HepG2 (cell line): ENCODE measurements around the gene ACOT8. TPM values are rescaled to one million over a fixed set of nuclear protein-coding genes. Genes with fewer than 3 reads are reported as not detected.
A peak's percentile ranks its signal among the peaks of the same experiment; 100 is the strongest.

Experiments
- ELF3 ChIP-seq: IDR thresholded peaks from 2 replicates; pipeline ENCODE4 v1.6.1; 2016; ENCODE audit warnings: missing genetic modification reagents, missing compliant biosample characterization
- FOSL1 ChIP-seq: sonication (generic); formaldehyde crosslinking; IDR thresholded peaks from 2 replicates; pipeline ENCODE4 v1.9.0; 2021; ENCODE audit warnings: missing genetic modification reagents, borderline replicate concordance
- GTF2F1 ChIP-seq: fragments of 150-350 bp; IDR thresholded peaks from 2 replicates; pipeline ENCODE4 v1.6.1; 2014; ENCODE audit warnings: low read length
- IKZF4 ChIP-seq: sonication (generic); formaldehyde crosslinking; IDR thresholded peaks from 2 replicates; pipeline ENCODE4 v1.5.1; 2020; ENCODE audit warnings: borderline replicate concordance, mild to moderate bottlenecking, low read depth, missing genetic modification reagents; ENCODE audit errors: not compliant biosample characterization
- MTA3 ChIP-seq: sonication (generic); formaldehyde crosslinking; IDR thresholded peaks from 2 replicates; pipeline ENCODE4 v1.4.0; 2020; ENCODE audit warnings: missing genetic modification reagents
- NCOA1 ChIP-seq: sonication (generic); formaldehyde crosslinking; IDR thresholded peaks from 2 replicates; pipeline ENCODE4 v1.9.0; 2021; ENCODE audit warnings: missing genetic modification reagents
- NR2F2 ChIP-seq: IDR thresholded peaks from 2 replicates; pipeline ENCODE4 v1.6.1; 2012; ENCODE audit warnings: low read depth, inconsistent platforms, borderline replicate concordance
- NRL ChIP-seq: sonication (generic); formaldehyde crosslinking; IDR thresholded peaks from 2 replicates; pipeline ENCODE4 v1.5.0; 2020; ENCODE audit warnings: missing genetic modification reagents, mild to moderate bottlenecking, moderate library complexity, borderline replicate concordance
- RELA ChIP-seq: sonication (generic); formaldehyde crosslinking; IDR thresholded peaks from 2 replicates; pipeline ENCODE4 v1.4.0; 2020; ENCODE audit warnings: missing genetic modification reagents
- RFXANK ChIP-seq: IDR thresholded peaks from 2 replicates; pipeline ENCODE4 v1.6.1; 2016
- SETDB1 ChIP-seq: sonication (generic); formaldehyde crosslinking; IDR thresholded peaks from 2 replicates; pipeline ENCODE4 v1.5.1; 2020; ENCODE audit warnings: missing genetic modification reagents, mild to moderate bottlenecking, borderline replicate concordance
- SP5 ChIP-seq: IDR thresholded peaks from 2 replicates; pipeline ENCODE4 v1.6.1; 2016; ENCODE audit warnings: low read depth, borderline replicate concordance
- STAG1 ChIP-seq: sonication (generic); formaldehyde crosslinking; IDR thresholded peaks from 2 replicates; pipeline ENCODE4 v1.4.0; 2020; ENCODE audit warnings: missing genetic modification reagents
- YEATS4 ChIP-seq: sonication (generic); formaldehyde crosslinking; IDR thresholded peaks from 2 replicates; pipeline ENCODE4 v1.4.0; 2020; ENCODE audit warnings: missing genetic modification reagents, borderline replicate concordance
- ZBTB1 ChIP-seq: sonication (generic); formaldehyde crosslinking; IDR thresholded peaks from 2 replicates; pipeline ENCODE4 v1.4.0; 2020; ENCODE audit warnings: missing genetic modification reagents, borderline replicate concordance
- ZKSCAN5 ChIP-seq: sonication (generic); formaldehyde crosslinking; IDR thresholded peaks from 2 replicates; pipeline ENCODE4 v1.5.1; 2020; ENCODE audit warnings: mild to moderate bottlenecking, missing genetic modification reagents
- ZNF30 ChIP-seq: sonication (generic); formaldehyde crosslinking; IDR thresholded peaks from 2 replicates; pipeline ENCODE4 v1.5.0; 2020; ENCODE audit warnings: mild to moderate bottlenecking, missing genetic modification reagents
- ZNF451 ChIP-seq: sonication (generic); formaldehyde crosslinking; IDR thresholded peaks from 2 replicates; pipeline ENCODE4 v1.5.0; 2020; ENCODE audit warnings: mild to moderate bottlenecking, missing genetic modification reagents
- ZSCAN20 ChIP-seq: sonication (generic); formaldehyde crosslinking; IDR thresholded peaks from 2 replicates; pipeline ENCODE4 v1.4.0; 2020; ENCODE audit warnings: missing genetic modification reagents, mild to moderate bottlenecking, borderline replicate concordance
- polyA plus RNA-seq, 8 experiments: library from polyadenylated mRNA; depleted of rRNA in 3 of 8; stranded (reverse) in 7 of 8; unstranded in 1 of 8; fragments of >200 nt; fragmentation: Illumina TruSeq in 4 of 8; extraction: Trizol in 4 of 8; gene quantifications; 2 replicates each; pipeline versions ENCODE4 v1.2.1 to v1.2.3, GENCODE V29; 2011 to 2016; ENCODE audit warnings: low read depth in 4 of 8, missing spikeins in 1 of 8, mixed read lengths in 1 of 8; ENCODE audit not compliant: insufficient read depth in 1 of 8
- total RNA-seq, 5 experiments: library from RNA; depleted of rRNA; stranded (reverse); fragments of >200 nt; fragmentation: Illumina TruSeq; extraction: Trizol; gene quantifications; 2 replicates each; pipeline ENCODE4 v1.2.3, GENCODE V29; 2016; ENCODE audit warnings: low read depth in 1 of 5
- TF ChIP-seq, protein P1 (sequence below): sonication (generic); formaldehyde crosslinking; IDR thresholded peaks from 2 replicates; pipeline ENCODE4 v1.4.0; 2020; ENCODE audit warnings: mild to moderate bottlenecking, missing genetic modification reagents
- TF ChIP-seq, protein P2 (sequence below): sonication (generic); formaldehyde crosslinking; IDR thresholded peaks from 2 replicates; pipeline ENCODE4 v1.8.0; 2022; ENCODE audit warnings: mild to moderate bottlenecking, missing genetic modification reagents
- TF ChIP-seq, protein P3 (sequence below): sonication (generic); formaldehyde crosslinking; IDR thresholded peaks from 2 replicates; pipeline ENCODE4 v1.5.0; 2020; ENCODE audit warnings: mild to moderate bottlenecking, missing genetic modification reagents, borderline replicate concordance
- TF ChIP-seq, protein P4 (sequence below): sonication (generic); formaldehyde crosslinking; IDR thresholded peaks from 2 replicates; pipeline ENCODE4 v1.5.0; 2020; ENCODE audit warnings: missing genetic modification reagents

The ACOT8 gene
- total and polyA plus RNA-seq, 2 of the 13 experiments (the other 11 are each of a cell fraction or from before 2014, with no cell fraction given), result 31.4 to 45.5 TPM

DNA sequence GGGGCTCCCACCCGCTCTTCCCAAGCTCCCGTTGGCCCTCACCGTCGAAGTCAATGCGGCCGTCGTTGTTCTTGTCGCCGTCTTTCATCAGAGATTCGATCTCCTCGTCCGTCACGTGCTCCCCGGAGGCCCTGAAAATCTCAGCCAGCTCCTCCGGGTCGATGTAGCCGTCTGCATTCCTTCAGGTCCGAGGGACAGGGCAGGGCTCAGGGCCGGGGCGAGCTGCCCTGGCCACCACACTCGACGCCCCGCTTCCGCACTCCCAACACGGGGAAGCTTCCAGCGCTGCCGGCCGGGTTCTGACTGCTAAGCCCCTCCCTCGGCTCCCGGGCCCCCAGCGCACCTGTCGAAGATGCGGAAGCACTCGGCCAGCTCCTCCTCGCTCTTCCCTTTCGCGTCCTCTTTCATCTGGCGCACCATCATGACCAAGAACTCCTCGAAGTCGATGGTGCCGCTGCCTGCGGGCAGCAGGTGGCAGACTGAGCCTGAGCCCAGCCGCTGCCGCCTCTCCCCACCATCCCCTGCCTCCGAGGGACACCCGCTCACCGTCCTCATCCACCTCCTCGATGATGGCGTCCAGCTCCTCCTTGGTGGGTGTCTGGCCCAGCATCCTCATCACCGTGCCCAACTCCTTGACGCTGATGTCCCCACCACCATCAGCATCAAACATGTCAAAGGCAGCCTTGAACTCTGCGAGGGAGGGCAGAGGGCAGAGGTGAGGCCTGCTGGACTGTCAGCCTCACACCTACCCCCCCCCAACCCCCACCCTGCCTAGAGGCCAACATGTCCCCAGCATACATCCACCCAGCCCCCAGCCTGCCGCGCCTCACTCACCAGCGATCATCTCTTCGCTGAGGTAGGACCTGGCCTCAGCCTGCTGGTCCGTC, 33.0 kb downstream of the ACOT8 start (continued):
- TF ChIP-seq ZKSCAN5 (CRISPR knock-in tag) (no peak), STAG1 (CRISPR knock-in tag) (peak; percentile 98), ZNF451 (CRISPR knock-in tag) (0 out of 2 replicates have a peak, but pooled peaks have one; percentile 19), NRL (CRISPR knock-in tag) (peak; percentile 64; the same call in 1 of the 2 replicates), NR2F2 (no peak), FOSL1 (CRISPR knock-in tag) (no peak), YEATS4 (CRISPR knock-in tag) (no peak), MTA3 (CRISPR knock-in tag) (no peak), IKZF4 (CRISPR knock-in tag) (peak; percentile 60), NCOA1 (no peak), ZNF30 (CRISPR knock-in tag) (no peak), ZSCAN20 (CRISPR knock-in tag) (no peak), ZBTB1 (CRISPR knock-in tag) (no peak), SETDB1 (CRISPR knock-in tag) (no peak), RELA (CRISPR knock-in tag) (no peak), SP5 (CRISPR knock-in tag) (0 out of 2 replicates have a peak, but pooled peaks have one; percentile 26), RFXANK (CRISPR knock-in tag) (no peak), GTF2F1 (no peak), ELF3 (CRISPR knock-in tag) (no peak)
- TF ChIP-seq, protein P1, sequence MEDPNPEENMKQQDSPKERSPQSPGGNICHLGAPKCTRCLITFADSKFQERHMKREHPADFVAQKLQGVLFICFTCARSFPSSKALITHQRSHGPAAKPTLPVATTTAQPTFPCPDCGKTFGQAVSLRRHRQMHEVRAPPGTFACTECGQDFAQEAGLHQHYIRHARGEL (CRISPR knock-in tag), result no peak
- TF ChIP-seq, protein P2, sequence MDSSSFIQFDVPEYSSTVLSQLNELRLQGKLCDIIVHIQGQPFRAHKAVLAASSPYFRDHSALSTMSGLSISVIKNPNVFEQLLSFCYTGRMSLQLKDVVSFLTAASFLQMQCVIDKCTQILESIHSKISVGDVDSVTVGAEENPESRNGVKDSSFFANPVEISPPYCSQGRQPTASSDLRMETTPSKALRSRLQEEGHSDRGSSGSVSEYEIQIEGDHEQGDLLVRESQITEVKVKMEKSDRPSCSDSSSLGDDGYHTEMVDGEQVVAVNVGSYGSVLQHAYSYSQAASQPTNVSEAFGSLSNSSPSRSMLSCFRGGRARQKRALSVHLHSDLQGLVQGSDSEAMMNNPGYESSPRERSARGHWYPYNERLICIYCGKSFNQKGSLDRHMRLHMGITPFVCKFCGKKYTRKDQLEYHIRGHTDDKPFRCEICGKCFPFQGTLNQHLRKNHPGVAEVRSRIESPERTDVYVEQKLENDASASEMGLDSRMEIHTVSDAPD, result no peak
- TF ChIP-seq, protein P3, sequence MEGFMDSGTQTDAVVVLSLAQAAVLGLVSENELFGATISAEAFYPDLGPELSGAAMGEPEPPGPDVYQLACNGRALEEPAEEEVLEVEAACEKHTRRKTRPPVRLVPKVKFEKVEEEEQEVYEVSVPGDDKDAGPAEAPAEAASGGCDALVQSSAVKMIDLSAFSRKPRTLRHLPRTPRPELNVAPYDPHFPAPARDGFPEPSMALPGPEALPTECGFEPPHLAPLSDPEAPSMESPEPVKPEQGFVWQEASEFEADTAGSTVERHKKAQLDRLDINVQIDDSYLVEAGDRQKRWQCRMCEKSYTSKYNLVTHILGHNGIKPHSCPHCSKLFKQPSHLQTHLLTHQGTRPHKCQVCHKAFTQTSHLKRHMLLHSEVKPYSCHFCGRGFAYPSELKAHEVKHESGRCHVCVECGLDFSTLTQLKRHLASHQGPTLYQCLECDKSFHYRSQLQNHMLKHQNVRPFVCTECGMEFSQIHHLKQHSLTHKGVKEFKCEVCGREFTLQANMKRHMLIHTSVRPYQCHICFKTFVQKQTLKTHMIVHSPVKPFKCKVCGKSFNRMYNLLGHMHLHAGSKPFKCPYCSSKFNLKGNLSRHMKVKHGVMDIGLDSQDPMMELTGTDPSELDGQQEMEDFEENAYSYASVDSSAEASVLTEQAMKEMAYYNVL, result no peak
- TF ChIP-seq, protein P4, sequence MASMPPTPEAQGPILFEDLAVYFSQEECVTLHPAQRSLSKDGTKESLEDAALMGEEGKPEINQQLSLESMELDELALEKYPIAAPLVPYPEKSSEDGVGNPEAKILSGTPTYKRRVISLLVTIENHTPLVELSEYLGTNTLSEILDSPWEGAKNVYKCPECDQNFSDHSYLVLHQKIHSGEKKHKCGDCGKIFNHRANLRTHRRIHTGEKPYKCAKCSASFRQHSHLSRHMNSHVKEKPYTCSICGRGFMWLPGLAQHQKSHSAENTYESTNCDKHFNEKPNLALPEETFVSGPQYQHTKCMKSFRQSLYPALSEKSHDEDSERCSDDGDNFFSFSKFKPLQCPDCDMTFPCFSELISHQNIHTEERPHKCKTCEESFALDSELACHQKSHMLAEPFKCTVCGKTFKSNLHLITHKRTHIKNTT, result no peak
